HepG2 (cell line): ENCODE measurements around the gene PKP3. TPM values are rescaled to one million over a fixed set of nuclear protein-coding genes. Genes with fewer than 3 reads are reported as not detected.
A peak's percentile ranks its signal among the peaks of the same experiment; 100 is the strongest.

ENCODE experiments used
- CBX5 ChIP-seq: sonication (generic); formaldehyde crosslinking; IDR thresholded peaks from 2 replicates; pipeline ENCODE4 v1.4.0; 2020; ENCODE audit warnings: missing genetic modification reagents, borderline replicate concordance
- EHMT2 ChIP-seq: fragments of 200-600 bp; sonication (generic); IDR thresholded peaks from 2 replicates; pipeline ENCODE4 v1.7.0; 2017; ENCODE audit warnings: antibody characterized with exemption, low read depth, low read length, borderline replicate concordance
- HMG20A ChIP-seq: IDR thresholded peaks from 2 replicates; pipeline ENCODE4 v1.6.1; 2016; ENCODE audit warnings: borderline replicate concordance
- MED1 ChIP-seq: sonication (generic); formaldehyde crosslinking; IDR thresholded peaks from 2 replicates; pipeline ENCODE4 v1.4.0; 2020; ENCODE audit warnings: missing genetic modification reagents
- MZF1 ChIP-seq: sonication (generic); formaldehyde crosslinking; IDR thresholded peaks from 2 replicates; pipeline ENCODE4 v1.8.1; 2023; ENCODE audit warnings: mild to moderate bottlenecking, missing genetic modification reagents, borderline replicate concordance
- TBL1XR1 ChIP-seq: fragments of 150-350 bp; IDR thresholded peaks from 2 replicates; pipeline ENCODE4 v1.6.1; 2014; ENCODE audit warnings: borderline replicate concordance, low read length; ENCODE audit not compliant: partially characterized antibody
- TBP ChIP-seq: sonication (generic); formaldehyde crosslinking; IDR thresholded peaks from 2 replicates; pipeline ENCODE4 v1.5.0; 2020; ENCODE audit warnings: missing genetic modification reagents
- TBX2 ChIP-seq: sonication (generic); formaldehyde crosslinking; IDR thresholded peaks from 2 replicates; pipeline ENCODE4 v1.5.0; 2020; ENCODE audit warnings: missing genetic modification reagents, mild to moderate bottlenecking, borderline replicate concordance
- ZFP90 ChIP-seq: sonication (generic); formaldehyde crosslinking; IDR thresholded peaks from 2 replicates; pipeline ENCODE4 v1.8.0; 2022; ENCODE audit warnings: missing genetic modification reagents, mild to moderate bottlenecking, inconsistent platforms, borderline replicate concordance
- ZNF12 ChIP-seq: sonication (generic); formaldehyde crosslinking; IDR thresholded peaks from 2 replicates; pipeline ENCODE4 v1.5.0; 2020; ENCODE audit warnings: missing genetic modification reagents
- ZNF234 ChIP-seq: sonication (generic); formaldehyde crosslinking; conservative IDR thresholded peaks from 2 replicates; pipeline ENCODE4 v1.5.1; 2020; ENCODE audit warnings: mild to moderate bottlenecking, missing genetic modification reagents
- ZNF781 ChIP-seq: sonication (generic); formaldehyde crosslinking; IDR thresholded peaks from 2 replicates; pipeline ENCODE4 v1.5.1; 2020; ENCODE audit warnings: borderline replicate concordance, mild to moderate bottlenecking, missing genetic modification reagents; ENCODE audit errors: not compliant biosample characterization
- ZSCAN30 ChIP-seq: sonication (generic); formaldehyde crosslinking; IDR thresholded peaks from 2 replicates; pipeline ENCODE4 v1.5.0; 2020; ENCODE audit warnings: mild to moderate bottlenecking, missing genetic modification reagents
- polyA plus RNA-seq, 8 experiments: library from polyadenylated mRNA; depleted of rRNA in 3 of 8; stranded (reverse) in 7 of 8; unstranded in 1 of 8; fragments of >200 nt; fragmentation: Illumina TruSeq in 4 of 8; extraction: Trizol in 4 of 8; gene quantifications; 2 replicates each; pipeline versions ENCODE4 v1.2.1 to v1.2.3, GENCODE V29; 2011 to 2016; ENCODE audit warnings: low read depth in 4 of 8, missing spikeins in 1 of 8, mixed read lengths in 1 of 8; ENCODE audit not compliant: insufficient read depth in 1 of 8
- total RNA-seq, 5 experiments: library from RNA; depleted of rRNA; stranded (reverse); fragments of >200 nt; fragmentation: Illumina TruSeq; extraction: Trizol; gene quantifications; 2 replicates each; pipeline ENCODE4 v1.2.3, GENCODE V29; 2016; ENCODE audit warnings: low read depth in 1 of 5
- TF ChIP-seq, protein P1 (sequence below): sonication (generic); formaldehyde crosslinking; IDR thresholded peaks from 2 replicates; pipeline ENCODE4 v1.5.0; 2020; ENCODE audit warnings: missing genetic modification reagents
- TF ChIP-seq, protein P2 (sequence below), 2 experiments: sonication (generic) in 1 of 2; formaldehyde crosslinking in 1 of 2; IDR thresholded peaks; 2 replicates each; pipeline versions ENCODE4 v1.4.0 to v1.6.1; 2018 to 2020; ENCODE audit warnings: missing genetic modification reagents in 2 of 2, borderline replicate concordance in 1 of 2, low read depth in 1 of 2, mild to moderate bottlenecking in 1 of 2, missing biosample characterization in 1 of 2
- TF ChIP-seq, protein P3 (sequence below): sonication (generic); formaldehyde crosslinking; IDR thresholded peaks from 2 replicates; pipeline ENCODE4 v1.4.0; 2020; ENCODE audit warnings: missing genetic modification reagents, borderline replicate concordance
- TF ChIP-seq, protein P4 (sequence below): sonication (generic); formaldehyde crosslinking; IDR thresholded peaks from 2 replicates; pipeline ENCODE4 v1.4.0; 2020; ENCODE audit warnings: mild to moderate bottlenecking, missing genetic modification reagents
- TF ChIP-seq, protein P5 (sequence below): sonication (generic); formaldehyde crosslinking; IDR thresholded peaks from 2 replicates; pipeline ENCODE4 v1.4.0; 2020; ENCODE audit warnings: missing genetic modification reagents, mild to moderate bottlenecking, borderline replicate concordance

The PKP3 gene
- total and polyA plus RNA-seq, 2 of the 13 experiments (the other 11 are each of a cell fraction or from before 2014, with no cell fraction given), result 18.0 to 28.7 TPM

DNA sequence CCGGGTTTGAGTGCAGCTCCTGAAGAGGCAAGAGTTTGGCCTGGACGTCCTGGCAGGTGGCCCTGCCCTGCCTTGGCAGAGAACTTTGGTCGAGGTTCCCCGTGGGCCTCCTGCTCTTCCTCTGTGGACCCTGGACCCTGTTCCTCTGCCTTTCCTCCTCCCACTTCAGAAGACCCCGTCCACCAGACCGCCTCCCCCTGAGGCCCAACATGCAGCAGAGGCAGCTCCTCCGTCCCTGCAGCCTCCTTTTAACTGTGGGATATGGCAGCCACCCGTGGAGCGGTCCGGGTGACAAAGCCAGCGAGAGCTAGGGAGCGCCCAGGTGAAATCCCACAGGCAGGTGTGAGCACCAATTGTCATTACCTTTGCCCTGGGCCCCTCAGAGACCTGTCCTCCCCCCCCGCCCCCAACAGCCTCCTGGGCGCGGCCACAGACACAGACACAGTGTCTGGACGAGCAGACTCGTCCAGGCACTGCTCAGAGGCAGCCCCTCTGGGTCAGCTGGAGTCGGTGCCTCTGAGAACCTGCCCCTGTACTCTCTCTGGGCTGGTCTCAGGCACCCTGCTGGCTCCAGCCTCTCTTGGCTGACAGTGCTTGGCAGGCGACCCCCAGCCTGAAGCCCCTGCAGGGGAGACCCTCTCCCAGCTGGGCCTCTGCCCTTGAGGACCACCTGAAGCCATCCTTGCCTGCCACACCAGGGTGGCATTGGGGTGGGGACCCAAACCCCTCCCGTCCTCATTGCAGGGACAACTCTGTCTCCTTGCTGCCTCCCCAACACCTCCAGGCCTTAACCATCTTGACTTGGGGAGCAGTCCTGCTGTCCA lies 52.0 kb downstream of the PKP3 start (continued):
- TF ChIP-seq ZNF781 (CRISPR knock-in tag) (no peak), MZF1 (CRISPR knock-in tag) (no peak), TBP (no peak), ZFP90 (no peak), ZNF12 (CRISPR knock-in tag) (no peak), CBX5 (CRISPR knock-in tag) (no peak), EHMT2 (no peak), HMG20A (CRISPR knock-in tag) (no peak), ZSCAN30 (no peak), TBL1XR1 (no peak), ZNF234 (CRISPR knock-in tag) (no peak), MED1 (CRISPR knock-in tag) (no peak), TBX2 (CRISPR knock-in tag) (no peak; the same call in 1 of the 2 replicates)
- TF ChIP-seq, protein P1, sequence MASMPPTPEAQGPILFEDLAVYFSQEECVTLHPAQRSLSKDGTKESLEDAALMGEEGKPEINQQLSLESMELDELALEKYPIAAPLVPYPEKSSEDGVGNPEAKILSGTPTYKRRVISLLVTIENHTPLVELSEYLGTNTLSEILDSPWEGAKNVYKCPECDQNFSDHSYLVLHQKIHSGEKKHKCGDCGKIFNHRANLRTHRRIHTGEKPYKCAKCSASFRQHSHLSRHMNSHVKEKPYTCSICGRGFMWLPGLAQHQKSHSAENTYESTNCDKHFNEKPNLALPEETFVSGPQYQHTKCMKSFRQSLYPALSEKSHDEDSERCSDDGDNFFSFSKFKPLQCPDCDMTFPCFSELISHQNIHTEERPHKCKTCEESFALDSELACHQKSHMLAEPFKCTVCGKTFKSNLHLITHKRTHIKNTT (CRISPR knock-in tag), result no peak
- TF ChIP-seq, protein P2, sequence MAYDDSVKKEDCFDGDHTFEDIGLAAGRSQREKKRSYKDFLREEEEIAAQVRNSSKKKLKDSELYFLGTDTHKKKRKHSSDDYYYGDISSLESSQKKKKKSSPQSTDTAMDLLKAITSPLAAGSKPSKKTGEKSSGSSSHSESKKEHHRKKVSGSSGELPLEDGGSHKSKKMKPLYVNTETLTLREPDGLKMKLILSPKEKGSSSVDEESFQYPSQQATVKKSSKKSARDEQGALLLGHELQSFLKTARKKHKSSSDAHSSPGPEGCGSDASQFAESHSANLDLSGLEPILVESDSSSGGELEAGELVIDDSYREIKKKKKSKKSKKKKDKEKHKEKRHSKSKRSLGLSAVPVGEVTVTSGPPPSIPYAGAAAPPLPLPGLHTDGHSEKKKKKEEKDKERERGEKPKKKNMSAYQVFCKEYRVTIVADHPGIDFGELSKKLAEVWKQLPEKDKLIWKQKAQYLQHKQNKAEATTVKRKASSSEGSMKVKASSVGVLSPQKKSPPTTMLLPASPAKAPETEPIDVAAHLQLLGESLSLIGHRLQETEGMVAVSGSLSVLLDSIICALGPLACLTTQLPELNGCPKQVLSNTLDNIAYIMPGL (CRISPR knock-in tag; IDR thresholded peaks at IDR 0.05; ENCODE audit: borderline replicate concordance in 1 of 2, low read depth in 1 of 2), result peak in 1 of 2 experiments; percentile 13; a peak in 1 of 4 replicates
- TF ChIP-seq, protein P3, sequence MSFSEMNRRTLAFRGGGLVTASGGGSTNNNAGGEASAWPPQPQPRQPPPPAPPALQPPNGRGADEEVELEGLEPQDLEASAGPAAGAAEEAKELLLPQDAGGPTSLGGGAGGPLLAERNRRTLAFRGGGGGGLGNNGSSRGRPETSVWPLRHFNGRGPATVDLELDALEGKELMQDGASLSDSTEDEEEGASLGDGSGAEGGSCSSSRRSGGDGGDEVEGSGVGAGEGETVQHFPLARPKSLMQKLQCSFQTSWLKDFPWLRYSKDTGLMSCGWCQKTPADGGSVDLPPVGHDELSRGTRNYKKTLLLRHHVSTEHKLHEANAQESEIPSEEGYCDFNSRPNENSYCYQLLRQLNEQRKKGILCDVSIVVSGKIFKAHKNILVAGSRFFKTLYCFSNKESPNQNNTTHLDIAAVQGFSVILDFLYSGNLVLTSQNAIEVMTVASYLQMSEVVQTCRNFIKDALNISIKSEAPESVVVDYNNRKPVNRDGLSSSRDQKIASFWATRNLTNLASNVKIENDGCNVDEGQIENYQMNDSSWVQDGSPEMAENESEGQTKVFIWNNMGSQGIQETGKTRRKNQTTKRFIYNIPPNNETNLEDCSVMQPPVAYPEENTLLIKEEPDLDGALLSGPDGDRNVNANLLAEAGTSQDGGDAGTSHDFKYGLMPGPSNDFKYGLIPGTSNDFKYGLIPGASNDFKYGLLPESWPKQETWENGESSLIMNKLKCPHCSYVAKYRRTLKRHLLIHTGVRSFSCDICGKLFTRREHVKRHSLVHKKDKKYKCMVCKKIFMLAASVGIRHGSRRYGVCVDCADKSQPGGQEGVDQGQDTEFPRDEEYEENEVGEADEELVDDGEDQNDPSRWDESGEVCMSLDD, result no peak
- TF ChIP-seq, protein P4, sequence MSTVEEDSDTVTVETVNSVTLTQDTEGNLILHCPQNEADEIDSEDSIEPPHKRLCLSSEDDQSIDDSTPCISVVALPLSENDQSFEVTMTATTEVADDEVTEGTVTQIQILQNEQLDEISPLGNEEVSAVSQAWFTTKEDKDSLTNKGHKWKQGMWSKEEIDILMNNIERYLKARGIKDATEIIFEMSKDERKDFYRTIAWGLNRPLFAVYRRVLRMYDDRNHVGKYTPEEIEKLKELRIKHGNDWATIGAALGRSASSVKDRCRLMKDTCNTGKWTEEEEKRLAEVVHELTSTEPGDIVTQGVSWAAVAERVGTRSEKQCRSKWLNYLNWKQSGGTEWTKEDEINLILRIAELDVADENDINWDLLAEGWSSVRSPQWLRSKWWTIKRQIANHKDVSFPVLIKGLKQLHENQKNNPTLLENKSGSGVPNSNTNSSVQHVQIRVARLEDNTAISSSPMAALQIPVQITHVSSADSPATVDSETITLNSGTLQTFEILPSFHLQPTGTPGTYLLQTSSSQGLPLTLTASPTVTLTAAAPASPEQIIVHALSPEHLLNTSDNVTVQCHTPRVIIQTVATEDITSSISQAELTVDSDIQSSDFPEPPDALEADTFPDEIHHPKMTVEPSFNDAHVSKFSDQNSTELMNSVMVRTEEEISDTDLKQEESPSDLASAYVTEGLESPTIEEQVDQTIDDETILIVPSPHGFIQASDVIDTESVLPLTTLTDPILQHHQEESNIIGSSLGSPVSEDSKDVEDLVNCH (CRISPR knock-in tag), result no peak
- TF ChIP-seq, protein P5, sequence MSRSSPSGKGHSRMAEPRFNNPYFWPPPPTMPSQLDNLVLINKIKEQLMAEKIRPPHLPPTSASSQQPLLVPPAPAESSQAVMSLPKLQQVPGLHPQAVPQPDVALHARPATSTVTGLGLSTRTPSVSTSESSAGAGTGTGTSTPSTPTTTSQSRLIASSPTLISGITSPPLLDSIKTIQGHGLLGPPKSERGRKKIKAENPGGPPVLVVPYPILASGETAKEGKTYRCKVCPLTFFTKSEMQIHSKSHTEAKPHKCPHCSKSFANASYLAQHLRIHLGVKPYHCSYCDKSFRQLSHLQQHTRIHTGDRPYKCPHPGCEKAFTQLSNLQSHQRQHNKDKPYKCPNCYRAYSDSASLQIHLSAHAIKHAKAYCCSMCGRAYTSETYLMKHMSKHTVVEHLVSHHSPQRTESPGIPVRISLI (CRISPR knock-in tag), result no peak
